ENCODE results near the gene WNT11. TPM values are rescaled to one million over a fixed set of nuclear protein-coding genes. Genes with fewer than 3 reads are reported as not detected.

The WNT11 gene
- total RNA-seq, 1 experiment from 2014 or later = 0.08 TPM

DNA sequence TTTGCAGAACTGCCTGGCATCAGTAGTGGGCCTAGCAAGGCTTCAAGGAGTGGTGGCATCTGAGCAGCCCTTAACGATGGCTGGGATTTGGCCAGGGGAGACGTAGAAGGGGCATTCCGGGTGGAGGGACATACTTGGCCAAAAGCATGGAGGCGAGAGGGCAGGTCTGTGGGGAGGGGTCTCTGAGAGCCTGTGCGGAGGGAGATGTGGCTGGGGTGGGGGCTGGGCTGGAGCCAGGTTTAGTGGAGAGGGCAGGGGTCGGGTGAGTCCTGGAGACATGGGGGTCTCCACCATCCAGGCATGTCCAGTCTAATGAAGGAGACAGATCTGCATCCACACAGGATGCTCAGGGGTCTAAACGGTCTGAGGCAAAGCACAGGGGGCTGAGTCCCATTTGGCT lies 34.4 kb upstream of the WNT11 start:
- in situ Hi-C loops (cut with HindIII; ENCODE audit: low pct_unique_long_range_greater_than_20kb, low sequenced_read_pairs) = no loop called here
- DNase-seq (ENCODE audit: low read depth, low spot score) = no peak

DNA sequence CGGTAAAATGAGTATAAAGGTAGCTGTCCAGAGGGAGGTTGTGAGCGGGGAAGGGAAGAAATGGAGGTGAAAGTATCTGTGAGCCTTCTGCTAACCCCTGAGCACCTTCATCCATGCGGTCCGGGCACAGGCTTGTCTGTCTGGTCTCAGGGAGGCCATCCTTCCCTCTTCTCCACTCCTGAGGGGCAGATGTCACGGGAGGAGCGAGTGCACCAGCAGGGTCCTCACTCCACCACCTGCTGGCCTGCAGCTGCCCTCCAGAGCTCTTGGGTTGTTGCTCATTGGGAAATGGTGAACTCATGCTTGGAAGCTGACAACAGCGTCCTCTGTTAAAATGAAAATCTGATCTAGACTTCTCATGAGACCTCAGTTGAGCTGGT lies 33.8 kb upstream of the WNT11 start:
- in situ Hi-C loops (cut with HindIII; ENCODE audit: low pct_unique_long_range_greater_than_20kb, low sequenced_read_pairs) = no loop called here
- no peak for DNase-seq (ENCODE audit: low read depth, low spot score)

- no peak for DNase-seq (ENCODE audit: low read depth, low spot score)
- in situ Hi-C loops (cut with HindIII; ENCODE audit: low pct_unique_long_range_greater_than_20kb, low sequenced_read_pairs) = no loop called here
These were observed 33.3 kb upstream of the WNT11 start for GRCh38 chr11:76239483-76240160.

GRCh38 chr11:76238551-76238950 lies 32.2 kb upstream of the WNT11 start:
- DNase-seq (ENCODE audit: low read depth, low spot score) = no peak

DNA sequence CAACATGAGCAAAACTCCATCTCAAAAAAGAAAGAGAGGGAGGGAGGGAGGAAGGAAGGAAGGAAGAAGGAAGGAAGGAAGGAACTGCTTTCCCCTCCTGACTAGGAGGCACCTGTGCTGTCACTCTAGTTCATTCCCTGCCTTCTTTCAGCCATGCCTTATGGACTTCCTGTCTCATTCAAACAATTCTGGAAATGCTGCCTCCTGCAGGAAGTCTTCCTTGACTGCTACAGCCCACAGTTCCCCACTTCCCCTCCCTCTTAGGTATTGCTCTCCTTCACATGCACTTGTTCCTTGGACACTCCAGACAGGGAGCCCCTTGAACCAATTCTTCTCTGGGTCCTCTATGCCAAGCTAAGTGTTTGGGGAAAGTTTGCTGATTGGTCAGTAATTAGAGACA lies 31.6 kb upstream of the WNT11 start:
- DNase-seq (ENCODE audit: low read depth, low spot score) = peak; percentile 51
- in situ Hi-C loops (cut with HindIII; ENCODE audit: low pct_unique_long_range_greater_than_20kb, low sequenced_read_pairs) = no loop called here

More at GRCh38 chr11:76238551-76238950, 32.2 kb upstream of the WNT11 start:
- in situ Hi-C loops (cut with HindIII; ENCODE audit: low pct_unique_long_range_greater_than_20kb, low sequenced_read_pairs) = no loop called here

DNA sequence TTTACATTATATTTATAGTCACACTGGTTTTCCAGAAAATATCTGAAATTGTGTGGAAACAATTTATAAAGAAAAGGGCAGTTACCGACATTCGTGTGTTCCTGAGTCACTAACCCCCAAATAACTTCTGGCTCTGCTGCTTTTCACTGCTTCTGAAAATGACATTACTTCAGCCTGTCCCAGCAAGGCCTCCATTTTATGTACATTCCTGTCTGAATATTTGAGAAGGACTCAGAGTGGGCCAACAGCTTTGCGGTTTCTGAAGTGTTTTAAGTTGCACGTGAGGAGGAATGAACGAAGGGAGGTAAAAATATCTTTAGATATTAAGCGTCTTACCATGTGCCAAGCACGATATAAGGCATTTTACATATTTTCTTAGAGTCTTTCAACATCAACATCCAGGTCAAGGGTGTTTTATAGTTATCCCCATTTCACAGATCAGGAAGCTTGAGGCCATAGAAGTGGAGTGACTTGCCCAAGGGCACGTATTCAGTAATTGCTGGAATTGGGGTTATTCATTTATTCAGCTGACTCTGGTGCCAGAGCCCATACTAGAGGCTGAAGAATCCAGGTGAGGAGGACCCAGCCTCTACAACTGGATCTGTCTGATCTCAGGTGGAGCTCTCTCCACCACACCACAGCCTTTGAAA lies 30.8 kb upstream of the WNT11 start:
- DNase-seq (ENCODE audit: low read depth, low spot score) = no peak
- in situ Hi-C loops (cut with HindIII; ENCODE audit: low pct_unique_long_range_greater_than_20kb, low sequenced_read_pairs) = no loop called here

GRCh38 chr11:76236092-76236999 lies 30.0 kb upstream of the WNT11 start:
- in situ Hi-C loops (cut with HindIII; ENCODE audit: low pct_unique_long_range_greater_than_20kb, low sequenced_read_pairs) = no loop called here
- DNase-seq (ENCODE audit: low read depth, low spot score) = peak; percentile 62

GRCh38 chr11:76235233-76236091 lies 29.2 kb upstream of the WNT11 start:
- in situ Hi-C loops (cut with HindIII; ENCODE audit: low pct_unique_long_range_greater_than_20kb, low sequenced_read_pairs) = no loop called here
- DNase-seq (ENCODE audit: low read depth, low spot score) = peak; percentile 91

GRCh38 chr11:76234416-76235232 lies 28.3 kb upstream of the WNT11 start:
- in situ Hi-C loops (cut with HindIII; ENCODE audit: low pct_unique_long_range_greater_than_20kb, low sequenced_read_pairs) = no loop called here
- DNase-seq (ENCODE audit: low read depth, low spot score) = no peak

DNA sequence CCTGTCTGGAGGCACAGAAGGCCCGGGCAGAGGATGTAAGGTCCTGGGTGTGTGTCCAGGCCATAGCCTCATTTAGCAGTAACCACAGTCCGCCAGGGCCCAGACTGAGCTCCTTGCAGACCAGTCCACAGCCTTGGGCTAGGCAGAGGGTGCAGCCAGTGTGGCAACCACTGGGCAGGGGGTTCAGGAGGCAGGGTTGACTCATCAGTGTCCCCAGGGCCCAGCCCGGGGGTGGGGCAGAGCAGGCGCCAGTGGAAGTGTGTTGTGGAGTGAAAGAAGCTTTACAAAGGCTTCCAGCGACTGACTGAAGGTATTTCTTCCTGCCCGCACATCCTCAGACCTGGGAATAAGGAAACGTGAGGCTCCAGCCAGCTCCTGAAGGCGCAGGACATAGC lies 27.7 kb upstream of the WNT11 start:
- in situ Hi-C loops (cut with HindIII; ENCODE audit: low pct_unique_long_range_greater_than_20kb, low sequenced_read_pairs) = no loop called here
- peak; percentile 20 for DNase-seq (ENCODE audit: low read depth, low spot score)

- in situ Hi-C loops (cut with HindIII; ENCODE audit: low pct_unique_long_range_greater_than_20kb, low sequenced_read_pairs) = no loop called here
- DNase-seq (ENCODE audit: low read depth, low spot score) = no peak
These were observed 27.1 kb upstream of the WNT11 start for GRCh38 chr11:76233196-76233921.

DNA sequence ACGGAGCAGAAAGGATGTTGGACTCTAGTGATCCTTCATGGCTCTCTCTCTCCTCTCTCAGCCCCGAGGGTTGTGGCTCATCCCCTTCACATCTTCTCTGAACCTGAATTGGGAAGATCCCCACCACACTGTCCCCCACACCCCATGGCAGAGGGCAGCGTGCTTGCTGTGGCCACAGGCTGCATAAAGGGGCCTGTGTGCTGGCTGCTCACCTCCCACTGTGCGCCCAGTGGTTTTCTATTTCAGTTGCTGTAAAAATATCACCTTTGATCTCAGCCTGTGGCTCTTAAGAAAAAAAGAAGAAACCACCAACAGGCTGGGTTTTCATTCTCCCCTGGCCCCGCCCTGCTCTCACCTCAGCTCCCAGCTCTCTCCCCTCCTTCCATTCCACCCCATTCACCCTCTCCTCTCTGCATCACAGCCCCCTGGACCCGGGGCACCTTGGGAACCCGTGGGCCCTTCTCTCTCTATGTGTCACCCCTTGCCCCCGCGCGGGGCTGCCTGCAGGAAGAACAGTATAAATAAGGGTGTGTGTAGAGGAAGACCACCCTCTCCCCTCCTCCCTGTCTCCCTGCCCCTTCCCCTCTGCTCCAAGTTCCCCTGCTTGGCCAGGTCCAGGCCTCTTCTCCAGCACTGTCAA lies 25.8 kb upstream of the WNT11 start:
- in situ Hi-C loops (cut with HindIII; ENCODE audit: low pct_unique_long_range_greater_than_20kb, low sequenced_read_pairs) = no loop called here
- no peak for DNase-seq (ENCODE audit: low read depth, low spot score)

DNA sequence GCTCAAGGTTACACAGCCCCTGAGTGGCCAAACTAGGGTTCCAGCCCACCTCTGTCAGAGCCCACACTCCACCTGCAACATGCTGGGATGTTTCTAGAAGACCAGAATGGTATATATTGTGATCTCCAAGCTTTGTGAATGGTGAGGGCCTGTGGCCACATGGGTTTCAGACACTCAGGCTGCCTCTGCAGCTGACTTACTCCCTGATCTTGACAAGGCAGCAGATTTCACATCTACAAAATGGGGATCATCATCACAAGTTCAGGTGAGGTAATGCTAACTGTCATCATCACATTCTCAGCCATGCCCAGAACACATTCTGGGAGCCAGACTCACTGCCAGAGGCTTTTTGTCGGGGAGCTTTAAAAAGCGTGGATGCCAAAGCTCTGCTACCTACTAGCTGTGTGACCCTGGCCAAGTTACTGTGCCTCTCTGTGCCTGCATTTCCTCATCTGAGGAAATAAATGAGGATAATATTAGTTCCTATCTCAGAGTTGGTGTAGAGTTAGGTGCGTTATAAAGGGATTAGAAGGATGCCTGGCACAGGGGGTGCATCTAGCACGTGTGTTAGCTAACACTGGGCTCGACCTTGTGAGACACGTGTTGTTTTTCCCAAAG lies 24.9 kb upstream of the WNT11 start:
- in situ Hi-C loops (cut with HindIII; ENCODE audit: low pct_unique_long_range_greater_than_20kb, low sequenced_read_pairs) = no loop called here
- no peak for DNase-seq (ENCODE audit: low read depth, low spot score)

- DNase-seq (ENCODE audit: low read depth, low spot score) = no peak
- in situ Hi-C loops (cut with HindIII; ENCODE audit: low pct_unique_long_range_greater_than_20kb, low sequenced_read_pairs) = no loop called here
These were observed 24.1 kb upstream of the WNT11 start for GRCh38 chr11:76230392-76230791.

DNA sequence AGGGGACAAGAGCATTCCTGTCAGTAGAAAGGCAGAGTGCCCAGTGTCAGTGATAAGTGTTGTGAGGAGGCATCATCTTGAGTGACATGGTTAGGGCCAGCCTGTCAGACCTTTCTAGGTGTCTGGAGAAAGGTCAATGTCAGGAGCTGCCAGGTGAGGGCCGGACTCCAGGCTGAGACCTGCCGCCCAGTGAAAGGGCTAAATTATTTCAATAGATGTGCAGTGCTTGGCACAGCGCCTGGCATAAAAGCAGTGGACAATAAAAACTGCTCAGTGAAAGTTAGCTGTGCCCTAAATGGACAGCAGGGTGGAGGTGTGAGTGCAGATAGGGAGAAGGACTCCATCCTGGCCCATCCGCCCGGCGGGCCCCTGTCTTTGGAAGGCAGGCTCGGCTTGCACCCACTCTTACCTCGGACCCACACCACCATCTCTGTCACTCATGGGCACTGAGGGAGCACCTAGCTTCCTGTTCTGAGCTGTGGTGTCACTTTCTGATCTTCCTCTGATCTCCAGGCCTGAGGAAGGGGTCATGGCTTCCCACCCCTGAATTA lies 23.5 kb upstream of the WNT11 start:
- DNase-seq (ENCODE audit: low read depth, low spot score) = no peak
- in situ Hi-C loops (cut with HindIII; ENCODE audit: low pct_unique_long_range_greater_than_20kb, low sequenced_read_pairs) = no loop called here
